ENCODE data around the gene KIAA0513.

KIAA0513 gene

GRCh38 chr16:84986879-84987278 is 40.7 kb upstream of the KIAA0513 start:
- Histone ChIP-seq H3K36me3 (replicated peaks) (peaks cover 41% of the 10 kb centered on the region), H3K27me3 (replicated peaks) (no peaks in the 10 kb centered on the region), H3K4me3 (ENCODE audit: low read depth, low read length) (no peak overlapping the region), H3K27ac (no peak overlapping the region)
- no peak for DNase-seq
- in situ Hi-C loops (cut with HindIII; ENCODE audit: low pct_ligation_motif_present, low sequenced_read_pairs) = no loop called here
- TF ChIP-seq CTCF (IDR thresholded peaks at IDR 0.05; ENCODE audit: low read depth, low read length, missing control alignments) = no peak

- Histone ChIP-seq H3K27ac (no peak overlapping the region), H3K4me3 (ENCODE audit: low read depth, low read length) (no peak overlapping the region), H3K27me3 (replicated peaks) (no peaks in the 10 kb centered on the region), H3K36me3 (replicated peaks) (peaks cover 40% of the 10 kb centered on the region)
- DNase-seq = no peak
- TF ChIP-seq CTCF (IDR thresholded peaks at IDR 0.05; ENCODE audit: low read depth, low read length, missing control alignments) = peak; percentile 23
- in situ Hi-C loops (cut with HindIII; ENCODE audit: low pct_ligation_motif_present, low sequenced_read_pairs) = no loop called here
Measured at GRCh38 chr16:84988328-84989080, 39.1 kb upstream of the KIAA0513 start.

GRCh38 chr16:84989749-84990620 is 37.6 kb upstream of the KIAA0513 start:
- TF ChIP-seq CTCF (IDR thresholded peaks at IDR 0.05; ENCODE audit: low read depth, low read length, missing control alignments) = no peak
- no peaks in the 10 kb centered on the region for H3K27me3 ChIP-seq (replicated peaks)
- no peak overlapping the region for H3K4me3 ChIP-seq (ENCODE audit: low read depth, low read length)
- no peak for DNase-seq
- peaks cover 45% of the 10 kb centered on the region for H3K36me3 ChIP-seq (replicated peaks)
- in situ Hi-C loops (cut with HindIII; ENCODE audit: low pct_ligation_motif_present, low sequenced_read_pairs) = no loop called here
- no peak overlapping the region for H3K27ac ChIP-seq

DNA sequence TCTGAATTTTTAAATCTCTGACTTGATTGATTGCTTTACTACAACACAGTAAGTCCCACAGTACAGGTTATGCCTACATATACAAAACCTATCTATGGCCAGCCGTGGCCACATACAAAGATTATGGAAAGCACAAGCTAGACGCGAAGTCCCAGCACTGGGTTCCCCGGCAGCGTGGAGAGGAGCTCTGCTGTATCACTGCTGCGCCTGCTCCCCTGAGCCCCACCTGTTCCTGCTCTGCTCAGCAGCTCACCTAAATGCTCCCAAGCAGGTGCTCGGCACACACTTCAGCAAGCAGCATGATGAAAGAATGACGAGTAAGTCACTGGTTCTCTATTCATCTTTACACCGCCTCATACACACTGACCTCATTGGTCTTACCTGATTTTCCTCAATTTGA is 36.8 kb upstream of the KIAA0513 start:
- H3K36me3 ChIP-seq (replicated peaks) = peaks cover 51% of the 10 kb centered on the region
- in situ Hi-C loops (cut with HindIII; ENCODE audit: low pct_ligation_motif_present, low sequenced_read_pairs) = no loop called here
- no peak for TF ChIP-seq CTCF (IDR thresholded peaks at IDR 0.05; ENCODE audit: low read depth, low read length, missing control alignments)
- H3K27me3 ChIP-seq (replicated peaks) = no peaks in the 10 kb centered on the region
- no peak for DNase-seq
- H3K27ac ChIP-seq = no peak overlapping the region
- H3K4me3 ChIP-seq (ENCODE audit: low read depth, low read length) = no peak overlapping the region

DNA sequence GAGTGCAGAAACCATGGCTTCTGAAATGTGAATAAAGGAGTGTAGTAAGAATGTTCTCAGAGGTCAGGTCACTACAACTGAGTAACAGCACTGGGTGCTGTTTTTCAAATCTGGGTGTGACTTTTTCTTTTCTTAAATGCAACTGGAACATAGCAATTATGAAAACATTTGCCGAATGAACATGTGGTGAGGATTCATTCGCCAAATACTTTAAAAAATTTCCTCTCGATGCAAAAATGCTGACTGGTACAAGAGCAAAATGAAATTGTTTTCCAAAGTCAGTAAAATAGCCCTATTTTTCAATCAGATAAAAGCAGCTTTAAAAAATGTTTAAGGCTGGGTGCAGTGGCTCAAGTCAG is 34.9 kb upstream of the KIAA0513 start:
- Histone ChIP-seq H3K27ac (peak overlapping the region; percentile 32), H3K27me3 (replicated peaks) (no peaks in the 10 kb centered on the region), H3K36me3 (replicated peaks) (peaks cover 39% of the 10 kb centered on the region), H3K4me3 (ENCODE audit: low read depth, low read length) (no peak overlapping the region)
- DNase-seq = no peak
- in situ Hi-C loops (cut with HindIII; ENCODE audit: low pct_ligation_motif_present, low sequenced_read_pairs) = no loop called here
- TF ChIP-seq CTCF (IDR thresholded peaks at IDR 0.05; ENCODE audit: low read depth, low read length, missing control alignments) = no peak
